ENCODE results near the gene ADAM10. TPM values are rescaled to one million over a fixed set of nuclear protein-coding genes. Genes with fewer than 3 reads are reported as not detected.

The ADAM10 gene
- total RNA-seq, 1 experiment from 2014 or later, result 133 TPM

- DNase-seq (ENCODE audit: low spot score), result no peak
- TF ChIP-seq PREB (CRISPR knock-in tag; IDR thresholded peaks at IDR 0.05; ENCODE audit: borderline replicate concordance), result no peak
- TF ChIP-seq NR2C2 (CRISPR knock-in tag; IDR thresholded peaks at IDR 0.05), result no peak
- no peak for TF ChIP-seq NFYB (CRISPR knock-in tag; conservative IDR thresholded peaks at IDR 0.05; ENCODE audit: low read depth)
- TF ChIP-seq STAT6 (CRISPR knock-in tag; conservative IDR thresholded peaks at IDR 0.05; ENCODE audit: low read depth), result no peak
- TF ChIP-seq NR3C1 (CRISPR knock-in tag; conservative IDR thresholded peaks at IDR 0.05; ENCODE audit: low read depth), result no peak
- TF ChIP-seq RELA (CRISPR knock-in tag; IDR thresholded peaks at IDR 0.05; ENCODE audit: borderline replicate concordance), result no peak
- no peak for TF ChIP-seq ATF2 (CRISPR knock-in tag; IDR thresholded peaks at IDR 0.05; ENCODE audit: borderline replicate concordance, low read depth)
- TF ChIP-seq CTCF (IDR thresholded peaks at IDR 0.05), result no peak
- TF ChIP-seq MXD4 (CRISPR knock-in tag; IDR thresholded peaks at IDR 0.05; ENCODE audit: borderline replicate concordance), result no peak
- TF ChIP-seq ZMAT4 (CRISPR knock-in tag; IDR thresholded peaks at IDR 0.05), result no peak
- TF ChIP-seq TEAD4 (CRISPR knock-in tag; IDR thresholded peaks at IDR 0.05), result no peak
- no peak for TF ChIP-seq MLX (CRISPR knock-in tag; IDR thresholded peaks at IDR 0.05)
- no peak for TF ChIP-seq ZNF512 (CRISPR knock-in tag; IDR thresholded peaks at IDR 0.05; ENCODE audit: borderline replicate concordance)
- TF ChIP-seq PRDM15 (CRISPR knock-in tag; IDR thresholded peaks at IDR 0.05), result no peak
- no peak for TF ChIP-seq RORB (CRISPR knock-in tag; IDR thresholded peaks at IDR 0.05)
- TF ChIP-seq CDX4 (CRISPR knock-in tag; IDR thresholded peaks at IDR 0.05; ENCODE audit: borderline replicate concordance), result no peak
- TF ChIP-seq GRHL2 (CRISPR knock-in tag; IDR thresholded peaks at IDR 0.05; ENCODE audit: insufficient replicate concordance, severe bottlenecking), result no peak
- no peak for TF ChIP-seq ZNF219 (CRISPR knock-in tag; IDR thresholded peaks at IDR 0.05; ENCODE audit: borderline replicate concordance)
- TF ChIP-seq SOX15 (CRISPR knock-in tag; IDR thresholded peaks at IDR 0.05), result no peak
- POLR2A ChIA-PET, result no interaction called here
- H3K27ac Mint-ChIP-seq, result no peak overlapping the region
- H3K27me3 Mint-ChIP-seq (ENCODE audit: low read depth), result no peaks in the 10 kb centered on the region
- CTCF ChIA-PET, result no interaction called here
- peaks cover 16% of the 10 kb centered on the region for H3K9me3 Mint-ChIP-seq
- peaks cover 3% of the 10 kb centered on the region for H3K4me1 Mint-ChIP-seq
- H3K36me3 Mint-ChIP-seq, result peaks cover 3% of the 10 kb centered on the region; the same call in 1 of the 2 replicates
- no peak for ATAC-seq
- no peak overlapping the region for H3K4me3 Mint-ChIP-seq
Observed at GRCh38 chr15:58582160-58582559, 167.3 kb downstream of the ADAM10 start.
